HEK293 (cell line): ENCODE data around the gene ZFYVE19.

Experiments used
- SALL2 ChIP-seq: fragments of 450-650 bp; formaldehyde crosslinking; IDR thresholded peaks from 2 replicates; pipeline ENCODE4 v1.5.0; 2017; ENCODE audit warnings: missing biosample characterization, mild to moderate bottlenecking, missing genetic modification characterization, borderline replicate concordance
- TCF7L2 ChIP-seq: IDR thresholded peaks from 2 replicates; pipeline ENCODE4 v1.6.1; 2011; ENCODE audit warnings: low read depth, mild to moderate bottlenecking, inconsistent platforms, low read length, moderate library complexity, borderline replicate concordance
- TRIM28 ChIP-seq: IDR thresholded peaks from 2 replicates; pipeline ENCODE4 v1.6.1; 2011; ENCODE audit warnings: low read length, control low read depth, borderline replicate concordance
- ZBTB11 ChIP-seq: fragments of 450-650 bp; formaldehyde crosslinking; conservative IDR thresholded peaks from 2 replicates; pipeline ENCODE4 v1.5.1; 2016; ENCODE audit warnings: low read depth, missing biosample characterization, missing genetic modification characterization
- ZNF530 ChIP-seq: fragments of 450-650 bp; formaldehyde crosslinking; IDR thresholded peaks from 2 replicates; pipeline ENCODE4 v1.5.1; 2016; ENCODE audit warnings: low read depth, missing biosample characterization, missing genetic modification characterization
- ZSCAN16 ChIP-seq: fragments of 450-650 bp; formaldehyde crosslinking; IDR thresholded peaks from 2 replicates; pipeline ENCODE4 v1.5.1; 2016; ENCODE audit warnings: missing biosample characterization, missing genetic modification characterization
- TF ChIP-seq, protein P1 (sequence below): fragments of 450-650 bp; formaldehyde crosslinking; IDR thresholded peaks from 2 replicates; pipeline ENCODE4 v1.5.1; 2016; ENCODE audit warnings: missing biosample characterization, missing genetic modification characterization

GRCh38 chr15:40821195-40821594 is 14.3 kb downstream of the ZFYVE19 start:
- TF ChIP-seq, protein P1, sequence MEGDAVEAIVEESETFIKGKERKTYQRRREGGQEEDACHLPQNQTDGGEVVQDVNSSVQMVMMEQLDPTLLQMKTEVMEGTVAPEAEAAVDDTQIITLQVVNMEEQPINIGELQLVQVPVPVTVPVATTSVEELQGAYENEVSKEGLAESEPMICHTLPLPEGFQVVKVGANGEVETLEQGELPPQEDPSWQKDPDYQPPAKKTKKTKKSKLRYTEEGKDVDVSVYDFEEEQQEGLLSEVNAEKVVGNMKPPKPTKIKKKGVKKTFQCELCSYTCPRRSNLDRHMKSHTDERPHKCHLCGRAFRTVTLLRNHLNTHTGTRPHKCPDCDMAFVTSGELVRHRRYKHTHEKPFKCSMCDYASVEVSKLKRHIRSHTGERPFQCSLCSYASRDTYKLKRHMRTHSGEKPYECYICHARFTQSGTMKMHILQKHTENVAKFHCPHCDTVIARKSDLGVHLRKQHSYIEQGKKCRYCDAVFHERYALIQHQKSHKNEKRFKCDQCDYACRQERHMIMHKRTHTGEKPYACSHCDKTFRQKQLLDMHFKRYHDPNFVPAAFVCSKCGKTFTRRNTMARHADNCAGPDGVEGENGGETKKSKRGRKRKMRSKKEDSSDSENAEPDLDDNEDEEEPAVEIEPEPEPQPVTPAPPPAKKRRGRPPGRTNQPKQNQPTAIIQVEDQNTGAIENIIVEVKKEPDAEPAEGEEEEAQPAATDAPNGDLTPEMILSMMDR (tag by site-specific recombination), result no peak
- TF ChIP-seq TRIM28 (no peak), SALL2 (tag by site-specific recombination) (no peak), ZNF530 (tag by site-specific recombination) (no peak), ZBTB11 (tag by site-specific recombination) (no peak), TCF7L2 (no peak), ZSCAN16 (tag by site-specific recombination) (no peak)
